GM19351 (cell line): ENCODE measurements around the gene WNK2.
A peak's percentile ranks its signal among the peaks of the same experiment; 100 is the strongest.

Experiments
- ATAC-seq: cut with Tn5 transposase; IDR thresholded peaks from one replicate; pipeline ENCODE4 v1.9.1; 2021; ENCODE audit warnings: mild to moderate bottlenecking, moderate library complexity; ENCODE audit not compliant: unreplicated experiment

WNK2 gene

DNA sequence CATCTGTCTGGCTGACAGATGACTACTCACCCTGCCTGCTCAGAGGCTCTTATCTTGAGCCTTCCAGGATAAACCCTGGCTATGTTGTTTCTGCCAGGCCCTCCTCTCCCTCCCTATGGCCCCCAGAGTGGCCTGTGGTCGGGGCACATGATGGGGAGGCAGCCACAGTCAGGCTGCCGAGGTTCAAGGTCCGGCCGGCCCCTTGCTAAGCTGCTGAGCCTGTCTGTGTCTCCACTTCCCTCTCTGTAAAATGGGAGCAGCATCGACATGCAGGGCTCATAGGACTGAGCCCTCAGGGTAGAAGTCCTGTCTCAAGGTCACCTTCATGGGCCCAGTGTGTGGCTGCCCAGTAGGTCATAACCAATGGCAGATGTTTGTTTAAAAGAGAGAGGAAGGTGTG, 28.5 kb downstream of the WNK2 start:
- no peak for ATAC-seq

DNA sequence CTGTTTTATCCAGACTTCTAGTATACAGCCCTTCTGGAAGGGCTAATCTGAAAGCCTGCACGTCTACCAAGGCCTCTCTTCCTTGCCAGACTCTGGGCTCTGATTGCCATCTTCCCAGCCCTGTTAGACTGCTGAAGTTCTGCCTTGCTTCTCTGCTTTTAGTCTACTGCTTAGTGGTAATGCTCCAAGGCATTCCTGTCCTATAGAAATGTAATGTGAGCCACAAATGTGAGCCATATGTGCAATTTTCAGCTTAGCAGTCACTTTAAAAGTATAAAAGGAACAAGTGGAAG, 32.1 kb downstream of the WNK2 start:
- ATAC-seq: no peak

DNA sequence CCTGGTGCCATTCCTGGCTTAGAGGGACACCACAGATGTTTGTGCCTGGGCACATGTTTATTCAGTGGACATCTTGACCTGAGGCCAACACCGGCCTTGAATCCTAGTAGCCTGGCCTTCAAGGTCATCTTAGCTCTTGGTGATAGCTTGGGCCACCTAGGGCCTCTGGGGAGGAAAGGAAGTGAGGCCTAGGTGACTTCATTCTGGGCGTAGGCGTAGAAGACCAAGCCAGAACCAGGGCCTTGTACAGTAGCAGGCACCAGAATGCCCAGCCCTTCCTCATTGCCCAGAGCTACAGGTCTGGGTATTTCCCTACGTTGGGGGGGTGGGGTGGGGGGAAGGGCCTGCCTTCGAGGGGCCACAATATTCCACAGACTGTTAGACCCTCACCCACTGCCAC, 33.8 kb downstream of the WNK2 start:
- no peak for ATAC-seq

- ATAC-seq: no peak
Measured at GRCh38 chr9:93218161-93218560, 34.2 kb downstream of the WNK2 start.

- ATAC-seq: no peak
Measured at GRCh38 chr9:93218671-93219420, 34.9 kb downstream of the WNK2 start.

- ATAC-seq: no peak
Measured at GRCh38 chr9:93219692-93220091, 35.8 kb downstream of the WNK2 start.

DNA sequence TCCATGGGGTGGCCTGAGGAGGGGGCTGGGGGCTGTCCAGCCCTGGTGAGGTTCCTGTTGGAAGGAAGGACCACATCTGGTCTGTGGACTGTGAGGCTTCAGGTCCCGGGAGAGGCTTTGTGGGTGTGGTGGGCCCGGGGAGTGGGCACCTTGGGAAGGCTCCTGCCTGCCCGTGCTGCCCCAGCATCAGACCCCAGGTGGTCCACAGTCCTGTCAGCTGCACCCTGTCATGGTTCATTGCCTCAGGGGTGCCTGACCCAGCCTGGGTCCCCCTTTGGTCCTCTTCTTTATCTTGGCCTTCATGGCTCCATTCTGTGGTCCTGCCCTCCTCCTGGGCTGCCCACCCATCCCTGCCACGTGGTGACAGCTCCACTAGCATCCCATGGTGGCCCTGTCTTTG, 36.7 kb downstream of the WNK2 start:
- no peak for ATAC-seq

DNA sequence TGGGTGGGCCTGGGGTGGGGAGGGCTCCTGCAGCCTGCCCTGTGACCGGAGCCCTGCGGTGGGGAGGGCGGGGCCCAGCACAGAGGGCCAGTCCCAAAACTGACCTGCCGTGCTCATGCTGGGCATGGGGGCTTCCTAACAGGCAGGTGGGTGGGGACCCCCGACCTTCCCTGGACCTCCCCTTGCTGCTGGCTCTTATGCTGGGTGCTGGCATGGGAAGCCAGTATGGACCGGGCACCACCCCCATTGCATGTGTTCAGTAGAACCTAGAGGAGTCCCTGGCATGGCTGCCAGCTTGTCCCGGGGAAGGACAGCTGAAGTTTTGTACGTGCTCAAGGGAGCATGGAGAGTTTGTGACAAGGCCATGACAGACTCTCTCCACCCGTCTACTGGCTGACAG, 37.1 kb downstream of the WNK2 start:
- no peak for ATAC-seq

GRCh38 chr9:93222890-93223259, 38.9 kb downstream of the WNK2 start:
- no peak for ATAC-seq

GRCh38 chr9:93223260-93224180, 39.6 kb downstream of the WNK2 start:
- ATAC-seq: no peak

DNA sequence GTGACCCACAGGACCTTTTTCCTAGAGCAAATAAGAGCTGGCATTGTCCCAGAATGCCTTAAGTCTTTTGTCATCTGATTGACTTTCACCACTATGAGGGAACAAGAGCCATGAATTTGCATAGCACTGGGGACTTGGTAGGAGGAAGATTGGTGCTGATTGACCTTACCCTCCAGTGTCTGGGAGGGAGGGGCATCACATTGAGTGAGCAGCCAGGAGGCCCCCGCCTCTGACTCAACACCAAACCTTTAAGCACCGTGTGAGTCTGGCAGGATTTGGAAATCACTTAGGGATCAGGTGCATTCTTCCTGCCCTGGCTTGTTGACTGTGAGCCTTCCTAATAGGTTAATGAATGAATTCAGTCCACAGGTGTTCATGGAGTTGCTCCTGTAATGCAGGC, 40.7 kb downstream of the WNK2 start:
- no peak for ATAC-seq

DNA sequence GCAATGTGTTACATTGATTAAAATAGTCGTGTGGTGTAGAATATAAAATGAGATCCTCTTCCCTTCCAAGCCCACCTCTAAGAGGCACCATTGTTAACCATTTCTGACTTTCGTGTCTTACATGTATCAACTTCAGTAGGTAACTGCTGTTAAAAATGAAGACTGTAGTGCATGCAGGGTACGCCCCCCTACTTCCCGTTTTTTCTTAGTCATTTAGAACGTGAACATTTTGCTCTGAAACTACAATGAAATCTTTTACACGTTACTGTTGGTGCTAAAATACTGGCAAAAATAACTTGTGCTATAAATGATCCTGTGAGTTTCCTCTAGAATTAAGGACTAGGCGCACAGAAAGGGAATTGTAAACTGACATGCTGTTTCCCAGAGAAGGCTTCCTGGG, 41.5 kb downstream of the WNK2 start:
- ATAC-seq: peak; percentile 49

GRCh38 chr9:93225892-93226291, 42.0 kb downstream of the WNK2 start:
- ATAC-seq: no peak

DNA sequence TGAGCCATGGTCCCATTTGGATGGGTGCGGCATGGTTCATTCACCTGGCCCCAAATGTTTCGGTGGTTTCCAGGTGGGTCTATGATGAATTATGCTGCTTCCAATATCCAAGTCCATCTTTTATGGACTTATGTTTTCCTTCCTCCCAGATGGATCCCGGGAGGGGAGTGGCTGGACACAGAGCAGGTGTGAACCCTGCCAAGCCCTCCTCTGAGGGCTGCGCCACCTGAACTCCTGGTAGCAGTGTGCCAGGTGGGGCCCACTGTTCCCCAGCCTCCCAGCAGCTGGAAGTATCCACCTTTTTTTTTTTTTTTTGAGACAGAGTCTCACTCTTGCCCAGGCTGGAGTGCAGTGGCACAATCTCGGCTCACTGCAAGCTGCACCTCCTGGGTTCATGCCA, 42.9 kb downstream of the WNK2 start:
- ATAC-seq: no peak

GRCh38 chr9:93228030-93228429, 44.1 kb downstream of the WNK2 start:
- no peak for ATAC-seq

DNA sequence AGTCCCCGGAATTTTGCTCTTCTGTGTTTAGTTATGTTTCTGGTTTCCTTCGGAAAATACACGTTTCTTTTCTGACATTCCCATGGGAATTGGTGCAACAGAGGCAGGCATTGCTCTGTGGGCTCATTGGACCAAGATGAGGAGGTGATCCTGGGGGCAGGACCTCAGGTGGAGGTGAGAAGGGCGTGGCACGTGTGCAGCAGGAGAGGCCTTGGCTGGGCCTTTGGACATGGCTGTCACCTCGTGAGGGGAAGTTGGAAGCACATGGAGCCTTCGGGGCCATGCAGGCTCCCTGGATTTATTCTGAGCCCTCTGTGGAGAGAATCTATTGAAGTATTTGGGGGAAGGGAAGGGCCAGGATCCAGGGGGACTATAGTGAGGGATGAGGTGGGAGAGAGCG, 44.5 kb downstream of the WNK2 start:
- ATAC-seq: no peak

- no peak for ATAC-seq
Measured at GRCh38 chr9:93229636-93230035, 45.7 kb downstream of the WNK2 start.

DNA sequence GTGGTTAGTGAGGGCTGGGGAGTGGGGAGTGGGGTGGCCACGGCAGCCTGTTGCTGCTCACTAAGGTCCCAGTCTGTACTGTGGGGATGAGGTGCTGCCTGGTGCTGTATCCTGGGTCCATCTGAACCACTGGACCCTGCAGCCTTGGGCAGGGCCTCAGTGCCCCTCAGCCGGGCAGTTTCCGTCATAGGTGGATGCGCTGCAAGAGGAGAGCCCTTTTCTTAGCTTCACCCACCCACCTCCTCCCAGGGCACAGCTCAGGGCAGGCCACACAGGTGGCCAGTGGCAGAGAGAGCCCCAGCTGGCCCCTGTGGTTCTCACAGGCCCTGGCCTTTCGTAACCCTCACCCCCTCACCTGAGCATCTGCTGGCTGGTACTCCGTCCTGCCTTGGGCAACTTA, 46.2 kb downstream of the WNK2 start:
- no peak for ATAC-seq

DNA sequence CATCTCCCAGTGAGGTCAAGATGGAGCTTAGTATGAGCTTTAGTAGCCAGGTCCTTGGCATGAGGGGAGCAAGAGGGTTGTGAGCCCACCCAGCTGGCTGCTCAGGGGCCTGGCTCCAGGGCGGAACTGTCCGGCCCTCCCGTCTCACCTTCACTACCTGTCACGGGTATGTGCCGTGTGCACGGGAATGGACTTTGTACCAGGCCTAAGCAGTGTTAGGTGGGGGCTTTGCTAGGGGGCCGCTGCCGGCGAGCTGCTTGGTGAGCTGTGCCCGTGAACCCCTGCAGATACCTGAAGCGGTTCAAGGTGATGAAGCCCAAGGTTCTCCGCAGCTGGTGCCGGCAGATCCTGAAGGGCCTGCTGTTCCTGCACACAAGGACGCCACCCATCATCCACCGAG, 46.7 kb downstream of the WNK2 start:
- no peak for ATAC-seq

DNA sequence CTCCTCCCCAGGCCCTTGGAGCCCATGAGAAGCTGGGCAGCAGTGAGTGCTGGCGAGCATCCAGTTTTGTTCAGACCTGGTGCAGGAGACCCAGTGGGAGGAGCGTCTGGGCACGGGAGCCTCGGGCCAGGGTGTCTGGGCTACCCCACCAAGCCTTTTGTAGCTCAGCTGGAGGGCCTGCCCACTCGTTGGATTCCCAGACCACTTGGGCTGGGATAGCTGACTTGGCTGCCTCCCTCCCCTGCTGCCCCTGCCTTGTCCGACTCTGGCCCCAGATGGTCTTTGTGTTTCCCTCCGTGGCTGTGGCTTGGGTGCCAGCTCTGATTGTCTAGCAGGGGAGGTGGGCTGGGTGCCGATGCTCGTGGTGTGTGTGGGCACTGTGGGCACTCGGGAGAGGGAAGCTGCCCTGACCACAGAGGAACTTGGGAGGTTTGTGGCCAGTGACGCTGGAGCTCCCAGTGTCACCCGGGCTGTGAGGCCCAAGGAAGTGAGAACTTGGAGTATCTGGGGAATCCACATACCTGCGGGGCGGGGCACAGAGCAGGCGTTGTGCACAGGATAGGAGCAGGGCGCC, 47.3 kb downstream of the WNK2 start:
- ATAC-seq: no peak

DNA sequence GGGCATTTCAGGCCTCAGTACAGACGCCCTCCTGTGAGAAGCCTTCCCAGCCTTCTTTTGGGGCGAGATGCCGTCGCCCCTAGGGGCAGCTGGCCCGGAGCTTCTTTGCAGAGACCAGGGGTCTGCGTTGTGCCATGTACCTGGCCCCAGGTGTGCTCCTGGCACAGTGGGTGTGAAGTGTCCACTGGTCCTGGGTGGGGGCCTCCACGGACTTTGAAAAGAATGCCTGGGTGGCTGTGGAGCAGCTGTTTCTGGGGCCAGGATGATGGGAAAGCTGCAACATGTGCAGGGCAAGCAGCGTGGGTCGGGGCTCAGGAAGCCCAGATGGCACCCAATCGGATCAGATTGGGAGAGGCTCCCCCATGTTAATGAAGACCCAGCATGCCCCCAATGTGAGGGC, 47.8 kb downstream of the WNK2 start:
- no peak for ATAC-seq

- no peak for ATAC-seq
Measured at GRCh38 chr9:93232388-93232960, 48.5 kb downstream of the WNK2 start.
